HG03108 (cell line): ENCODE data around the gene NRM.
"Not testable (repeated sequence)": the region's sequence is repeated elsewhere in the genome, so short reads cannot be mapped to it uniquely, and the experiment has no call there.

Experiments
- ATAC-seq: cut with Tn5 transposase; IDR thresholded peaks from one replicate; pipeline ENCODE4 v1.9.1; 2021; ENCODE audit warnings: moderate library complexity; ENCODE audit not compliant: unreplicated experiment

The NRM gene

GRCh38 chr6:30672445-30673253 is 18.1 kb downstream of the NRM start, which contains the start of gene DHX16:
Gene DHX16 (minus strand): TSS chr6:30673006. CDS start chr6:30672841, 165 bp downstream.
- peak; percentile 61 for ATAC-seq

GRCh38 chr6:30670760-30671527 is 19.8 kb downstream of the NRM start:
- ATAC-seq = no peak

- not testable (repeated sequence) for ATAC-seq
Observed at GRCh38 chr6:30666300-30666699, 24.5 kb downstream of the NRM start.

GRCh38 chr6:30664994-30665767 is 25.6 kb downstream of the NRM start:
- no peak for ATAC-seq

- ATAC-seq = not testable (repeated sequence)
Observed at GRCh38 chr6:30657922-30658321, 32.9 kb downstream of the NRM start.

- no peak for ATAC-seq
Observed at GRCh38 chr6:30657454-30657853, 33.3 kb downstream of the NRM start.

- ATAC-seq = no peak
Observed at GRCh38 chr6:30656513-30656912, 34.3 kb downstream of the NRM start.

GRCh38 chr6:30655743-30656094 is 35.1 kb downstream of the NRM start:
- no peak for ATAC-seq

- ATAC-seq = no peak
Observed at GRCh38 chr6:30654798-30655742, 35.7 kb downstream of the NRM start.

GRCh38 chr6:30651143-30651542 is 39.6 kb downstream of the NRM start:
- no peak for ATAC-seq

GRCh38 chr6:30647242-30648116 is 43.3 kb downstream of the NRM start:
- peak; percentile 49 for ATAC-seq

GRCh38 chr6:30646450-30647241 is 44.1 kb downstream of the NRM start, which contains the start of gene C6orf136:
Gene C6orf136 (plus strand): TSS chr6:30647133. CDS start chr6:30647232, 99 bp downstream.
- peak; percentile 53 for ATAC-seq

GRCh38 chr6:30645989-30646388 is 44.8 kb downstream of the NRM start:
- ATAC-seq = no peak

GRCh38 chr6:30644769-30645168 is 46.0 kb downstream of the NRM start:
- ATAC-seq = no peak

GRCh38 chr6:30643656-30644055 is 47.1 kb downstream of the NRM start:
- no peak for ATAC-seq

GRCh38 chr6:30641048-30641447 is 49.7 kb downstream of the NRM start:
- ATAC-seq = no peak

GRCh38 chr6:30640481-30640880 is 50.3 kb downstream of the NRM start:
- no peak for ATAC-seq
